HepG2 (cell line): ENCODE data around the gene VWCE. TPM values are rescaled to one million over a fixed set of nuclear protein-coding genes. Genes with fewer than 3 reads are reported as not detected.
A peak's percentile ranks its signal among the peaks of the same experiment; 100 is the strongest.

ENCODE experiments used
- CBFB ChIP-seq: sonication (generic); formaldehyde crosslinking; IDR thresholded peaks from 2 replicates; pipeline ENCODE4 v1.4.0; 2020; ENCODE audit warnings: missing genetic modification reagents
- CHD4 ChIP-seq: fragments of 200-600 bp; sonication (generic); IDR thresholded peaks from 2 replicates; pipeline ENCODE4 v1.7.0; 2017; ENCODE audit warnings: mild to moderate bottlenecking, low read length, borderline replicate concordance
- GATAD2A ChIP-seq: IDR thresholded peaks from 2 replicates; pipeline ENCODE4 v1.6.1; 2016
- NR2F1 ChIP-seq, 2 experiments: fragments of 450-650 bp in 1 of 2; formaldehyde crosslinking in 1 of 2; IDR thresholded peaks; 2 replicates each; pipeline versions ENCODE4 v1.5.0 to v1.6.1; 2016 to 2020; ENCODE audit warnings: mild to moderate bottlenecking in 1 of 2, missing compliant biosample characterization in 1 of 2, missing genetic modification reagents in 1 of 2, moderate library complexity in 1 of 2
- PLRG1 ChIP-seq: fragments of 450-650 bp; conservative IDR thresholded peaks from 2 replicates; pipeline ENCODE4 v1.6.1; 2016
- RAD51 ChIP-seq: fragments of 450-650 bp; IDR thresholded peaks from 2 replicates; pipeline ENCODE4 v1.6.1; 2016; ENCODE audit warnings: borderline replicate concordance
- RFX1 ChIP-seq: fragments of 450-650 bp; IDR thresholded peaks from 2 replicates; pipeline ENCODE4 v1.6.1; 2017
- ZNF619 ChIP-seq: sonication (generic); formaldehyde crosslinking; IDR thresholded peaks from 2 replicates; pipeline ENCODE4 v1.4.0; 2020; ENCODE audit warnings: mild to moderate bottlenecking, missing genetic modification reagents
- ZSCAN31 ChIP-seq: sonication (generic); formaldehyde crosslinking; IDR thresholded peaks from 2 replicates; pipeline ENCODE4 v1.5.0; 2020; ENCODE audit warnings: low read depth, mild to moderate bottlenecking, missing genetic modification reagents
- polyA plus RNA-seq, 8 experiments: library from polyadenylated mRNA; depleted of rRNA in 3 of 8; stranded (reverse) in 7 of 8; unstranded in 1 of 8; fragments of >200 nt; fragmentation: Illumina TruSeq in 4 of 8; extraction: Trizol in 4 of 8; gene quantifications; 2 replicates each; pipeline versions ENCODE4 v1.2.1 to v1.2.3, GENCODE V29; 2011 to 2016; ENCODE audit warnings: low read depth in 4 of 8, missing spikeins in 1 of 8, mixed read lengths in 1 of 8; ENCODE audit not compliant: insufficient read depth in 1 of 8
- total RNA-seq, 5 experiments: library from RNA; depleted of rRNA; stranded (reverse); fragments of >200 nt; fragmentation: Illumina TruSeq; extraction: Trizol; gene quantifications; 2 replicates each; pipeline ENCODE4 v1.2.3, GENCODE V29; 2016; ENCODE audit warnings: low read depth in 1 of 5
- TF ChIP-seq, protein P1 (sequence below): IDR thresholded peaks from 2 replicates; pipeline ENCODE4 v1.6.1; 2012; ENCODE audit warnings: low read length, improper control_type of control experiment
- TF ChIP-seq, protein P2 (sequence below): IDR thresholded peaks from 2 replicates; pipeline ENCODE4 v1.6.1; 2012; ENCODE audit warnings: inconsistent platforms
- TF ChIP-seq, protein P3 (sequence below): sonication (generic); formaldehyde crosslinking; IDR thresholded peaks from 2 replicates; pipeline ENCODE4 v1.9.0; 2021; ENCODE audit warnings: missing genetic modification reagents, borderline replicate concordance
- TF ChIP-seq, protein P4 (sequence below): sonication (generic); formaldehyde crosslinking; IDR thresholded peaks from 2 replicates; pipeline ENCODE4 v1.5.1; 2020; ENCODE audit warnings: missing genetic modification reagents, mild to moderate bottlenecking, borderline replicate concordance
- TF ChIP-seq, protein P5 (sequence below): sonication (generic); formaldehyde crosslinking; IDR thresholded peaks from 2 replicates; pipeline ENCODE4 v1.4.0; 2020; ENCODE audit warnings: missing genetic modification reagents
- TF ChIP-seq, protein P6 (sequence below): IDR thresholded peaks from 2 replicates; pipeline ENCODE4 v1.4.0; 2020; ENCODE audit warnings: mild to moderate bottlenecking, missing genetic modification reagents

The VWCE gene
- total and polyA plus RNA-seq, 2 of the 13 experiments (the other 11 are each of a cell fraction or from before 2014, with no cell fraction given), result 27.6 to 58.3 TPM

DNA sequence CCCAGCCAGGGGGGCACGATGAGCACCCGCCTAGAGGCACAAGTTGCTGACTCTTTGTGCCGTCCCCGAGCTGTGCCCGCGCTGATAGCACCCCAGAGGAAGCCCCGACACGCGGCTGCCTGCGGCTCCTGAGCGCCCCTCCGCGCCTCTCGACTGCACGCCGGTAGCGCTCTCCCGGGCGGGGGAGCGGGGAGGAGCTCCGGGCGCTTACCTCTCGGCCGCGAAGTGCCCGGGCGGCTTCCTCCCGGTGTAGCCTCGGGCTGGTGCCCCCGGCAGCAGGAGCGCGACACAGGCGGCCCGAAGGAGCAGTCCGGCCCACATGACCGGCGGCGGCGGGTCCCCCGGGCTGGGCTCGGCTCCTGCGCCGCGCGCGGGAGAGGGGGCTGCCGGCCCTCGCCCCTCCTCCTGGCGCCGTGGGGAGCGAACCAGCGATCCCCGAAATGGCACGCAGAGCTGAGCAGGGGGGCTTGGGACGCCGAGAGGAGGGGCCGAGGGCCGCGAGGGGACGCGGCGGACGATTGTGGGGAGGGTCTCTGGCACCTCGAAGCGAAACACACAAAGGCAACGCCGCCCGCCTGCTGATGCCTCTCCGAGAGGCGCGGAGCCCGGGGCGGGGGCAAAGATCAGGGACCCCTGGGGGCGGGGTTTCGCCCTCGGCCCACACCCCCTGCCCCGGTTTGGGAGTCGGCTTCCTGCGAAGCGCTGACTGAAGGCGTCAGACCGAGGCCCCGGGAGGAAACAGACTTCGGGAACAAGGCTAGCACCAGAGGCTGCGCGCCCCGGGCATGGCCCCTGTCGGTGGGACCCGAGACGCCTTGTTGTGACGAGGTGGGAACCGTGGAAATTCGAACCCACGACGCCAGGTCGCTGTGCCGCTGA, at the start of gene VWCE (continued):
- TF ChIP-seq, protein P1, sequence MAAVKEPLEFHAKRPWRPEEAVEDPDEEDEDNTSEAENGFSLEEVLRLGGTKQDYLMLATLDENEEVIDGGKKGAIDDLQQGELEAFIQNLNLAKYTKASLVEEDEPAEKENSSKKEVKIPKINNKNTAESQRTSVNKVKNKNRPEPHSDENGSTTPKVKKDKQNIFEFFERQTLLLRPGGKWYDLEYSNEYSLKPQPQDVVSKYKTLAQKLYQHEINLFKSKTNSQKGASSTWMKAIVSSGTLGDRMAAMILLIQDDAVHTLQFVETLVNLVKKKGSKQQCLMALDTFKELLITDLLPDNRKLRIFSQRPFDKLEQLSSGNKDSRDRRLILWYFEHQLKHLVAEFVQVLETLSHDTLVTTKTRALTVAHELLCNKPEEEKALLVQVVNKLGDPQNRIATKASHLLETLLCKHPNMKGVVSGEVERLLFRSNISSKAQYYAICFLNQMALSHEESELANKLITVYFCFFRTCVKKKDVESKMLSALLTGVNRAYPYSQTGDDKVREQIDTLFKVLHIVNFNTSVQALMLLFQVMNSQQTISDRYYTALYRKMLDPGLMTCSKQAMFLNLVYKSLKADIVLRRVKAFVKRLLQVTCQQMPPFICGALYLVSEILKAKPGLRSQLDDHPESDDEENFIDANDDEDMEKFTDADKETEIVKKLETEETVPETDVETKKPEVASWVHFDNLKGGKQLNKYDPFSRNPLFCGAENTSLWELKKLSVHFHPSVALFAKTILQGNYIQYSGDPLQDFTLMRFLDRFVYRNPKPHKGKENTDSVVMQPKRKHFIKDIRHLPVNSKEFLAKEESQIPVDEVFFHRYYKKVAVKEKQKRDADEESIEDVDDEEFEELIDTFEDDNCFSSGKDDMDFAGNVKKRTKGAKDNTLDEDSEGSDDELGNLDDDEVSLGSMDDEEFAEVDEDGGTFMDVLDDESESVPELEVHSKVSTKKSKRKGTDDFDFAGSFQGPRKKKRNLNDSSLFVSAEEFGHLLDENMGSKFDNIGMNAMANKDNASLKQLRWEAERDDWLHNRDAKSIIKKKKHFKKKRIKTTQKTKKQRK, result no peak
- TF ChIP-seq, protein P2, sequence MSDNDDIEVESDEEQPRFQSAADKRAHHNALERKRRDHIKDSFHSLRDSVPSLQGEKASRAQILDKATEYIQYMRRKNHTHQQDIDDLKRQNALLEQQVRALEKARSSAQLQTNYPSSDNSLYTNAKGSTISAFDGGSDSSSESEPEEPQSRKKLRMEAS, result peak; percentile 53; the same call in 1 of the 2 replicates
- TF ChIP-seq, protein P3, sequence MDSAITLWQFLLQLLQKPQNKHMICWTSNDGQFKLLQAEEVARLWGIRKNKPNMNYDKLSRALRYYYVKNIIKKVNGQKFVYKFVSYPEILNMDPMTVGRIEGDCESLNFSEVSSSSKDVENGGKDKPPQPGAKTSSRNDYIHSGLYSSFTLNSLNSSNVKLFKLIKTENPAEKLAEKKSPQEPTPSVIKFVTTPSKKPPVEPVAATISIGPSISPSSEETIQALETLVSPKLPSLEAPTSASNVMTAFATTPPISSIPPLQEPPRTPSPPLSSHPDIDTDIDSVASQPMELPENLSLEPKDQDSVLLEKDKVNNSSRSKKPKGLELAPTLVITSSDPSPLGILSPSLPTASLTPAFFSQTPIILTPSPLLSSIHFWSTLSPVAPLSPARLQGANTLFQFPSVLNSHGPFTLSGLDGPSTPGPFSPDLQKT, result no peak
- TF ChIP-seq, protein P4, sequence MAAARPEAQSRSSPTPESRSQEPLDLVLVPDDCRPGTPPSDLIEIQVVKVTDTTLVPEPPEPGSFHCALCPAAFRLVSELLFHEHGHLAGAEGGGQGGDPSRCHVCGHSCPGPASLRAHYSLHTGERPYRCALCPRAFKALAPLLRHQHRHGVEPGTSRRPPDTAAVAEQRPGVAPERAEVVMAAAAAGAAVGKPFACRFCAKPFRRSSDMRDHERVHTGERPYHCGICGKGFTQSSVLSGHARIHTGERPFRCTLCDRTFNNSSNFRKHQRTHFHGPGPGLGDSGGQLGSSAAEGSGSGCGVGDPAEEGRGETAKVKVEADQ (CRISPR knock-in tag), result no peak; the same call in 1 of the 2 replicates
- TF ChIP-seq NR2F1 (CRISPR knock-in tag; IDR thresholded peaks at IDR 0.05) (peak in 1 of 2 experiments; percentile 54; a peak in 3 of 4 replicates), CBFB (CRISPR knock-in tag) (peak; percentile 46), ZSCAN31 (CRISPR knock-in tag) (peak; percentile 70; the same call in 1 of the 2 replicates), GATAD2A (CRISPR knock-in tag) (0 out of 2 replicates have a peak, but pooled peaks have one; percentile 13), ZNF619 (CRISPR knock-in tag) (0 out of 2 replicates have a peak, but pooled peaks have one; percentile 40), RAD51 (no peak), PLRG1 (no peak), RFX1 (no peak), CHD4 (peak; percentile 36; the same call in 1 of the 2 replicates)
- TF ChIP-seq, protein P5, sequence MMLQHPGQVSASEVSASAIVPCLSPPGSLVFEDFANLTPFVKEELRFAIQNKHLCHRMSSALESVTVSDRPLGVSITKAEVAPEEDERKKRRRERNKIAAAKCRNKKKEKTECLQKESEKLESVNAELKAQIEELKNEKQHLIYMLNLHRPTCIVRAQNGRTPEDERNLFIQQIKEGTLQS (CRISPR knock-in tag), result no peak
- TF ChIP-seq, protein P6, sequence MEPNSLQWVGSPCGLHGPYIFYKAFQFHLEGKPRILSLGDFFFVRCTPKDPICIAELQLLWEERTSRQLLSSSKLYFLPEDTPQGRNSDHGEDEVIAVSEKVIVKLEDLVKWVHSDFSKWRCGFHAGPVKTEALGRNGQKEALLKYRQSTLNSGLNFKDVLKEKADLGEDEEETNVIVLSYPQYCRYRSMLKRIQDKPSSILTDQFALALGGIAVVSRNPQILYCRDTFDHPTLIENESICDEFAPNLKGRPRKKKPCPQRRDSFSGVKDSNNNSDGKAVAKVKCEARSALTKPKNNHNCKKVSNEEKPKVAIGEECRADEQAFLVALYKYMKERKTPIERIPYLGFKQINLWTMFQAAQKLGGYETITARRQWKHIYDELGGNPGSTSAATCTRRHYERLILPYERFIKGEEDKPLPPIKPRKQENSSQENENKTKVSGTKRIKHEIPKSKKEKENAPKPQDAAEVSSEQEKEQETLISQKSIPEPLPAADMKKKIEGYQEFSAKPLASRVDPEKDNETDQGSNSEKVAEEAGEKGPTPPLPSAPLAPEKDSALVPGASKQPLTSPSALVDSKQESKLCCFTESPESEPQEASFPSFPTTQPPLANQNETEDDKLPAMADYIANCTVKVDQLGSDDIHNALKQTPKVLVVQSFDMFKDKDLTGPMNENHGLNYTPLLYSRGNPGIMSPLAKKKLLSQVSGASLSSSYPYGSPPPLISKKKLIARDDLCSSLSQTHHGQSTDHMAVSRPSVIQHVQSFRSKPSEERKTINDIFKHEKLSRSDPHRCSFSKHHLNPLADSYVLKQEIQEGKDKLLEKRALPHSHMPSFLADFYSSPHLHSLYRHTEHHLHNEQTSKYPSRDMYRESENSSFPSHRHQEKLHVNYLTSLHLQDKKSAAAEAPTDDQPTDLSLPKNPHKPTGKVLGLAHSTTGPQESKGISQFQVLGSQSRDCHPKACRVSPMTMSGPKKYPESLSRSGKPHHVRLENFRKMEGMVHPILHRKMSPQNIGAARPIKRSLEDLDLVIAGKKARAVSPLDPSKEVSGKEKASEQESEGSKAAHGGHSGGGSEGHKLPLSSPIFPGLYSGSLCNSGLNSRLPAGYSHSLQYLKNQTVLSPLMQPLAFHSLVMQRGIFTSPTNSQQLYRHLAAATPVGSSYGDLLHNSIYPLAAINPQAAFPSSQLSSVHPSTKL (CRISPR knock-in tag), result peak; percentile 60
